Ascending aorta (tissue), 2 donors: ENCODE data around the gene OR1D2. TPM values are rescaled to one million over a fixed set of nuclear protein-coding genes. Genes with fewer than 3 reads are reported as not detected.
"Not testable (repeated sequence)": the region's sequence is repeated elsewhere in the genome, so short reads cannot be mapped to it uniquely, and the experiment has no call there.

Experiments used
- DNase-seq, 2 donors: peaks; one replicate each; pipeline ENCODE4 v3.0.0-alpha.2; 2019; ENCODE audit warnings: low spot score in 2 of 2
- H3K27ac ChIP-seq, 2 donors: fragments of 200-600 bp; sonication (generic); one replicate each; pipeline ENCODE4 v1.5.1; 2016 to 2017; ENCODE audit warnings: mild to moderate bottlenecking in 1 of 2
- H3K27me3 ChIP-seq: fragments of 200-600 bp; sonication (generic); one replicate; pipeline ENCODE4 v1.5.1; 2017
- H3K36me3 ChIP-seq, 2 donors: fragments of 200-600 bp; sonication (generic); one replicate each; pipeline ENCODE4 v1.5.1; 2016
- H3K4me1 ChIP-seq, 2 donors: fragments of 200-600 bp; sonication (generic); one replicate each; pipeline ENCODE4 v1.5.1; 2016 to 2017; ENCODE audit warnings: mild to moderate bottlenecking in 1 of 2
- H3K4me3 ChIP-seq, 2 donors: fragments of 200-600 bp; sonication (generic); one replicate each; pipeline ENCODE4 v1.5.1; 2016 to 2017; ENCODE audit warnings: mild to moderate bottlenecking in 1 of 2
- H3K9me3 ChIP-seq, 2 donors: fragments of 200-600 bp; sonication (generic); one replicate each; pipeline ENCODE4 v1.5.1; 2016
- intact Hi-C: fragments of 100-400 bp; cut with DNase I; formaldehyde crosslinking; loops from one replicate; pipeline ENCODE4 v1.15.1; 2023
- total RNA-seq: library from RNA; depleted of rRNA; stranded (reverse); fragments of >200 nt; gene quantifications from one replicate; pipeline ENCODE4 v1.1.0, GENCODE V29; 2016
- TF ChIP-seq, protein P1 (sequence below), 3 experiments: fragments of 200-600 bp in 2 of 3; fragments of 450-650 bp in 1 of 3; sonication (generic) in 2 of 3; IDR thresholded peaks; one replicate each; pipeline ENCODE4 v1.5.1; 2016 to 2019; ENCODE audit warnings: antibody characterized with exemption in 3 of 3, mild to moderate bottlenecking in 1 of 3, moderate library complexity in 1 of 3

The OR1D2 gene
- not detected for total RNA-seq

DNA sequence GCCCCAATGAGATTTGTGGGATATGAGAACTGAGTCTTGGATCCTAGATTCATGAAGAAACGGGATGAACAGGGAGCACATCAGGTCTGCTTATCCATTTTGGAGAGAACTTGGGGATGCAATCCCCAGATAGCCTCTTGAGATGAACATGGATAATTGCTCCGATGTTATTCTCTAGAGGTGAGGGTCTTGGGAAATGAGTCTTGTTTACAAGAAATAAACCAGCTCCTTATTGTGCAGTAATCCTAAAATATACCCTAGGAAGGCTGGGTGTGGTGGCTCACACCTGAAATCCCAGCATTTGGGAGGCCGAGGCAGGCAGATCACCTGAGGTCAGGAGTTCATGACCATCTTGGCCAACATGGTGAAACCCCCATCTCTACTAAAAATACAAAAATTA, at the start of gene OR1D2:
Gene OR1D2, minus strand, starts transcription at position 101 of the 400 bp plus-strand sequence. CDS start 11,426 bp downstream, outside the sequence.
- no peak for DNase-seq

DNA sequence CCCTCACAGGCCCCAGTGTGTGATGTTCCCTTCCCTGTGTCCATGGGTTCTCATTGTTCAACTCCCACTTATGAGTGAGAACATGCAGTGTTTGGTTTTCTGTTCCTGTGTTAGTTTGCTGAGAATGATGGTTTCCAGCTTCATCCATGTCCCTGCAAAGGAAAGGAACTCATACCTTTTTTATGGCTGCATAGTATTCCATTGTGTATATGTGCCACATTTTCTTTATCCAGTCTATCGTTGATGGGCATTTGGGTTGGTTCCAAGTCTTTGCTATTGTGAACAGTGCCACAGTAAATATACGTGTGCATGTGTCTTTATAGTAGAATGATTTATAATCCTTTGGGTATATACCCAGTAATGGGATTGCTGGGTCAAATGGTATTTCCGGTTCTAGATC, 33.3 kb upstream of the OR1D2 start:
- H3K4me3 ChIP-seq, H3K36me3 ChIP-seq, H3K27me3 ChIP-seq, intact Hi-C loops, H3K9me3 ChIP-seq, H3K4me1 ChIP-seq, DNase-seq, H3K27ac ChIP-seq: not testable (repeated sequence)

More for the DNA sequence above, at the start of gene OR1D2:
- no peak within 1 kb of the TSS for H3K4me3 ChIP-seq
- H3K27ac ChIP-seq = no peak within 1 kb of the TSS
- no peaks in the 10 kb centered on the region for H3K36me3 ChIP-seq
- H3K4me1 ChIP-seq = no peaks in the 10 kb centered on the region
- H3K9me3 ChIP-seq = peaks cover 0 to 5% of the 10 kb centered on the region in 2 donors
- no peaks in the 10 kb centered on the region for H3K27me3 ChIP-seq
- TF ChIP-seq, protein P1, sequence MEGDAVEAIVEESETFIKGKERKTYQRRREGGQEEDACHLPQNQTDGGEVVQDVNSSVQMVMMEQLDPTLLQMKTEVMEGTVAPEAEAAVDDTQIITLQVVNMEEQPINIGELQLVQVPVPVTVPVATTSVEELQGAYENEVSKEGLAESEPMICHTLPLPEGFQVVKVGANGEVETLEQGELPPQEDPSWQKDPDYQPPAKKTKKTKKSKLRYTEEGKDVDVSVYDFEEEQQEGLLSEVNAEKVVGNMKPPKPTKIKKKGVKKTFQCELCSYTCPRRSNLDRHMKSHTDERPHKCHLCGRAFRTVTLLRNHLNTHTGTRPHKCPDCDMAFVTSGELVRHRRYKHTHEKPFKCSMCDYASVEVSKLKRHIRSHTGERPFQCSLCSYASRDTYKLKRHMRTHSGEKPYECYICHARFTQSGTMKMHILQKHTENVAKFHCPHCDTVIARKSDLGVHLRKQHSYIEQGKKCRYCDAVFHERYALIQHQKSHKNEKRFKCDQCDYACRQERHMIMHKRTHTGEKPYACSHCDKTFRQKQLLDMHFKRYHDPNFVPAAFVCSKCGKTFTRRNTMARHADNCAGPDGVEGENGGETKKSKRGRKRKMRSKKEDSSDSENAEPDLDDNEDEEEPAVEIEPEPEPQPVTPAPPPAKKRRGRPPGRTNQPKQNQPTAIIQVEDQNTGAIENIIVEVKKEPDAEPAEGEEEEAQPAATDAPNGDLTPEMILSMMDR (IDR thresholded peaks at IDR 0.05) = no peak
- intact Hi-C loops = no loop called here

- no peaks in the 10 kb centered on the region for H3K4me1 ChIP-seq
- intact Hi-C loops = no loop called here
- DNase-seq = no peak
Measured at GRCh38 chr17:3127451-3127850, 23.2 kb upstream of the OR1D2 start, which contains the start of gene OR1G1. OR1G1 (minus strand) TSS chr17:3127551; CDS start chr17:3127551, 0 bp downstream.

DNA sequence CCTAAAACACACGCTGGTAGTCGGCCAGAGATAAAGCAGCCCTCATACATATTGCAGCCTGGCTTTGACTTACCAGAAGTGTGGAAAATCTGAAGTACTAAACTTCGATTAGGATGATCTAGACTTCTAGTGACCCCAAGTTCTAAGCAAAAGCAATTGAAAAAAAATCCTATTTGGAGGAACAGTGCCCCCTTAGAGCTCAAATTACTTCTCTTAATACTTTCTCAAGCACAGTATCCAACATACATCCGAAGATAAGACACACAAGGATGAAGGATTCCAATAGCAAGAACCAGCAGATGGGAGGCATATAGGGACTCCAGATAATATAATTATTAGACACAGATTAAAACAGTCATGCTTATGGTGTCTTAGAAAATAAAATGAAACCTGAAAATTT, 30.4 kb downstream of the OR1D2 start:
- DNase-seq, H3K36me3 ChIP-seq, H3K9me3 ChIP-seq, H3K27ac ChIP-seq, H3K27me3 ChIP-seq, H3K4me1 ChIP-seq, H3K4me3 ChIP-seq, intact Hi-C loops: not testable (repeated sequence)

More at GRCh38 chr17:3127451-3127850, 23.2 kb upstream of the OR1D2 start, which contains the start of gene OR1G1:
- no peaks in the 10 kb centered on the region for H3K27me3 ChIP-seq
- no peak within 1 kb of the TSS for H3K27ac ChIP-seq
- TF ChIP-seq, protein P1 (IDR thresholded peaks at IDR 0.05) = no peak
- H3K9me3 ChIP-seq = no peaks in the 10 kb centered on the region
- H3K36me3 ChIP-seq = no peaks in the 10 kb centered on the region
- H3K4me3 ChIP-seq = no peak within 1 kb of the TSS

- H3K4me3 ChIP-seq, H3K36me3 ChIP-seq, H3K4me1 ChIP-seq, intact Hi-C loops, H3K27me3 ChIP-seq, DNase-seq, H3K27ac ChIP-seq, H3K9me3 ChIP-seq: not testable (repeated sequence)
Measured at GRCh38 chr17:3065192-3065591, 39.0 kb downstream of the OR1D2 start.

DNA sequence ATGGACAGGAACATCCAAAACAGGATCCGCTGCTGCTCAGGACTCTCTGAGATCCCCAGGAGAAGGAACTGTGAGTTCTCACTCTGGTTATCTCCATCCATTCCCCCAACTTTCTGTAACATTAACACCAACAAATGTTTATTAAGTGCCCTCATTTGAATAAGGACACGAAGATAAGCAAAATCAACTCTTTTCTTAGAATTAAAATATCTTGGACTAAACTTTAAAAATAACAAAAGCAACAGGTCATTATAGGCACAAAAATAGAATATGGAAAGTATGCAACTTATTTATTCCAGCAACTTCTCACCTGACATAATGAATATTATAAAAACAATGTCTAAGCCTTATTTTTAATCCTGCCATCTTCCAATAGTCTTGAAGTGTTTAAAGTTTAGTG, 40.7 kb downstream of the OR1D2 start, which contains the start of gene OR1D5:
Gene OR1D5, minus strand, starts transcription at position 101 of the 400 bp plus-strand sequence. Its CDS starts 0 bp downstream, at position 101.
- DNase-seq, H3K27me3 ChIP-seq, H3K4me3 ChIP-seq, H3K9me3 ChIP-seq, H3K27ac ChIP-seq, H3K4me1 ChIP-seq, intact Hi-C loops, H3K36me3 ChIP-seq: not testable (repeated sequence)

GRCh38 chr17:3062824-3063377, 41.3 kb downstream of the OR1D2 start:
- H3K9me3 ChIP-seq, H3K27me3 ChIP-seq, DNase-seq, H3K36me3 ChIP-seq, H3K4me1 ChIP-seq, H3K4me3 ChIP-seq, intact Hi-C loops, H3K27ac ChIP-seq: not testable (repeated sequence)

DNA sequence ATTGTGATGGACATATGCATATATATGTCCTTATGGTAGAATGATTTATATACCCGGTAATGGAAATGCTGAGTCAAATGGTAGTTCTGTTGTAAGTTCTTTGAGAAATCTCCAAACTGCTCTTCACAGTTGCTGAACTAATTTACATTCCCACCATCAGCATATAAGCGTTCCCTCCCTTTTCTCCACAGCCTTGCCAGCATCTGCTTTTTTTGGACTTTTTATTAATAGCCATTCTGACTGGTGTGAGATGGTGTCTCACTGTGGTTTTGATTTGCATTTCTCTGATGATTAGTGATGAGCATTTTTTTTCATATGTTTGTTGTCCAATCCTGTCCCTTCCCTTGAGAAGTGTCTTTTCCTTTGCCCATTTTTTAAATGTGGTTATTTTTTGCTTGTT, 49.4 kb downstream of the OR1D2 start:
- H3K4me3 ChIP-seq, H3K27ac ChIP-seq, intact Hi-C loops, H3K9me3 ChIP-seq, H3K36me3 ChIP-seq, DNase-seq, H3K4me1 ChIP-seq, H3K27me3 ChIP-seq: not testable (repeated sequence)
